Measurements from ENCODE around the gene AMD1.

- TF ChIP-seq, protein P1, sequence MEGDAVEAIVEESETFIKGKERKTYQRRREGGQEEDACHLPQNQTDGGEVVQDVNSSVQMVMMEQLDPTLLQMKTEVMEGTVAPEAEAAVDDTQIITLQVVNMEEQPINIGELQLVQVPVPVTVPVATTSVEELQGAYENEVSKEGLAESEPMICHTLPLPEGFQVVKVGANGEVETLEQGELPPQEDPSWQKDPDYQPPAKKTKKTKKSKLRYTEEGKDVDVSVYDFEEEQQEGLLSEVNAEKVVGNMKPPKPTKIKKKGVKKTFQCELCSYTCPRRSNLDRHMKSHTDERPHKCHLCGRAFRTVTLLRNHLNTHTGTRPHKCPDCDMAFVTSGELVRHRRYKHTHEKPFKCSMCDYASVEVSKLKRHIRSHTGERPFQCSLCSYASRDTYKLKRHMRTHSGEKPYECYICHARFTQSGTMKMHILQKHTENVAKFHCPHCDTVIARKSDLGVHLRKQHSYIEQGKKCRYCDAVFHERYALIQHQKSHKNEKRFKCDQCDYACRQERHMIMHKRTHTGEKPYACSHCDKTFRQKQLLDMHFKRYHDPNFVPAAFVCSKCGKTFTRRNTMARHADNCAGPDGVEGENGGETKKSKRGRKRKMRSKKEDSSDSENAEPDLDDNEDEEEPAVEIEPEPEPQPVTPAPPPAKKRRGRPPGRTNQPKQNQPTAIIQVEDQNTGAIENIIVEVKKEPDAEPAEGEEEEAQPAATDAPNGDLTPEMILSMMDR (IDR thresholded peaks at IDR 0.05), result no peak
- TF ChIP-seq POLR2A (IDR thresholded peaks at IDR 0.05), result peak; percentile 93
These were observed 1.7 kb downstream of the AMD1 start for GRCh38 chr6:110876170-110876773.

Data from right lobe of liver (tissue), 4 donors.